ENCODE data around the gene RAET1G.
A peak's percentile ranks its signal among the peaks of the same experiment; 100 is the strongest.
"Not testable (repeated sequence)": the region's sequence is repeated elsewhere in the genome, so short reads cannot be mapped to it uniquely, and the experiment has no call there.

RAET1G gene

DNA sequence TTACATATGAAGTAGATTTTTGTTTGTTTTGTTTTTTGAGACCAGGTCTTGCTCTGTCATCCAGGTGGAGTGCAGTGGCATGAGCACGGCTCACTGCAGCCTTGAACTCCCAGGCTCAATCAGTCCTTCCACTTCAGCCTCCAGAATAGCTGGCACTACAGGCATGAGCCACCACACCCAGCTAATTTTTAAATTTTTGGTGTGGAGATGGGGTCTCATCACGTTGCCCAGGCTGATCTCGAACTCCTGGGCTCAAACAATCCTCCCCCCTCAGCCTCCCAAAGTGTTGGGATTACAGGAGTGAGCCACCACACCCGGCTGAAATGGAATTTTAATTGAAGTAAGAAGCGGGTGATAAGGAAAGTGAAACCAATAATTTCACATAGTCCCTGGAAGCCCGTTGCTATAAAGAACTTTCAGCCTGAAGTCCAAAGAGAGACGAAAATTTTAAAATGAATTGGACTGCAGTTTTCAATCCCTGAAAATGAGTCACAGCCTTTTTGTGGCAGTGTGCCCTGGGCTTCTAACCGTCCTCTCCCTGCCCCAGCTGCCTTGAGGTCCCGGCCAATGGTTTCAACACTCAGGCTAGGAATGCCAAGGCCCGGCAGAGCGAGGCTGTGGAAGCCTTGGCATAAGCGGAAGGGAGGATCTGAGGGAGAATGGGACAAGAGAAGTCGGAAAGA lies 25.8 kb downstream of the RAET1G start:
- DNase-seq (ENCODE audit: low read depth) = no peak

DNA sequence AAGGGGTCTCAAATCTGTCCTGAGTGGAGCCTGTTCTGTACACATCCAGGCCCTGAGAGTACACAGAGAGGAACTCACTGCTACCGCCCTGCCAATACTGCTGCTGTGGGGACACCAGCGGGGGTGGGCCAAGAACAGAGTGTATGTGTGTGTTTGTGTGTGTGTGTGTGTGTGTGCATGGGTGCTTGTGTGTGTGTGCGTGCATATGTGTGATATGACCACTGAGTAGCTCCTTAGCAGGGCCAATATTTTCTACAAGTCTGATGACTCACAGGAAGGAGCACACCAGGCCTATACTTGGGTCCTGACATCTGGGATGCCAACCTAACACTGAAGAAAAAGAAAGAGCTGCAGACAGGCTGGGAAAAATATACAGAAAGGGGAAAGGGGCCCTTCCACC lies 26.4 kb downstream of the RAET1G start:
- no peak for DNase-seq (ENCODE audit: low read depth)

DNA sequence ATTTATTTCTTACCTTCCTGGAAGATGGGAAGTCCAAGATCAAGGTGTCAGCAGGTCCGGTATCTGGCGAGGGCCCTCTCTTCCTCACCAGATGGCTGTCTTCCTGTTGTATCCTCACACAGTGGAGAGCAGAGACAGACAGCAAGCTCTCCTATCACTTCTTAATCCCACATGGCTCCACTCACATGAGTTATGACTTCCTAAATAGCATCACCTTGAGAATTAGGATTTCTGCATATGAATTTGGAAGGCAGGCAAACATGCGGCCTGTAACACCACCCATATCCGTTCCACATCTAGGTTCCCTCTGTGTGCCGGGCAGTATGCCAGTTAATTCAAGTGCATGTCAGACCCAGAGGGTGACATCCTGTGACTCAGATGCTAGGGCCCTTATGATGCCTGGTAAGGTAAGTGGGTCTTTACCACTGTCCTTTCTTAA lies 27.1 kb downstream of the RAET1G start:
- peak; percentile 12 for DNase-seq (ENCODE audit: low read depth)

DNA sequence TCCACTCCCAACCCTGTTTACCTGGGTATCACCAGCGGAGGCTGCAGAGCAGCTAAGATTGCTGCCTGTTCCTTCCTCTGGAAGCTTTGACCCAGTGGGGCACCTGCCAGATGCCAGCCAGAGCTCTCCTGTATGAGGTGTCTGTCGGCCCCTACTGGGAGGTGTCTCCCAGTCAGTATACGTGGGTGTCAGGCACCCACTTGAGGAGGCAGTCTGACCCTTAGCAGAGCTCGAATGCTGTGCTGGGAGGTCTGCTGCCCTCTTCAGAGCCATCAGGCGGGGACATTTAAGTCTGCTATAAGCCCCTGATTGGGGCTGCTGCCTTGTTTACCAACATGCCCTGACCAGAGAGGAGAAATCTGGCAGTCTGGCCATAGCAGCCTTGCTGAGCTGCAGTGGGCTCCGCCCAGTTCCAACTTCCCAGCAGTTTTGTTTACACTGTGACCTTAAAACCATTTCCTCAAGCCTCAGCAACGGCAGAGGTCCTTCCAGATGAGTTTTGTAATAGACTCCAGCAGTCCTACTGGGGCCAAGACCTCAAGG lies 27.8 kb downstream of the RAET1G start:
- DNase-seq (ENCODE audit: low read depth) = no peak

GRCh38 chr6:149891864-149892263 lies 31.1 kb downstream of the RAET1G start:
- not testable (repeated sequence) for DNase-seq (ENCODE audit: low read depth)

GRCh38 chr6:149891259-149891658 lies 31.7 kb downstream of the RAET1G start:
- DNase-seq (ENCODE audit: low read depth) = no peak

DNA sequence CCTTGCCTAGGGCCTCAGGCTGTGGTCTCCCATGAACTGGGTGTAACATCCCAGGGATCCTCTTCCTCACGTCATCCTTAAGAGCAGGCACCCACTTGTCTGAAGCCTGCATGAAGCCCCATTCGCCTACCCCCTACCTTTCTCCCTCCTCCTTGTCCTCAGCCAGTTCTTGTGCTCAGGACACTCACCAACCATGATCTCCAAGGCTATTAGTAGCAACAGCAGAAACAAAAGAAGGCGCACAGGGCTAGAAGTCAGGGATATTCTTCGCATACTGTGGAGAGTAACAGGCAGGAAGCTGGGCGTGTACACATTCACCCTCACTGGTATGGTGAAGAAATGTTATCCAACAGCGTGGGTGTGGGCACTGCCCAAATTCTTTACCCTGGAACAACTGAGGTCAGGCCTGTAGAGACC lies 32.3 kb downstream of the RAET1G start:
- no peak for DNase-seq (ENCODE audit: low read depth)

DNA sequence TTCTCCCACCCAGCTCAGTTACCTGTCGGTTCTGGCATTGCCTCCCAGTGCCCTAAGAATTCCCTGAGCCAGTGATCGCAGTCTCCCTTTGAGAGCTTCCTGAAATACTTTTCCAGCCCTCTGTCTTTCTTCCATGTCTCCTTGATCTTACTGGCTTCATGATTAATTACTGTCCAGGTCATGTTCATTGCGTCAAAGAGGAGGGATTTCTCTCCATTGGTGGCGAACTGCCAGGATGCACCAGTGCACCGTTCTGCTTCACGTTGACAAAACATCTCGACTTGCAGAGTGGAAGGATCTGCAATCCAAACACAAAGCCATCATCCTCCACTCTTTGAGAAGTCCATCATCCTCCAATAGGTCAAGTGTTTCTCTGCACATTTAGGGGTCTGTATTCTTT lies 33.6 kb downstream of the RAET1G start:
- no peak for DNase-seq (ENCODE audit: low read depth)

DNA sequence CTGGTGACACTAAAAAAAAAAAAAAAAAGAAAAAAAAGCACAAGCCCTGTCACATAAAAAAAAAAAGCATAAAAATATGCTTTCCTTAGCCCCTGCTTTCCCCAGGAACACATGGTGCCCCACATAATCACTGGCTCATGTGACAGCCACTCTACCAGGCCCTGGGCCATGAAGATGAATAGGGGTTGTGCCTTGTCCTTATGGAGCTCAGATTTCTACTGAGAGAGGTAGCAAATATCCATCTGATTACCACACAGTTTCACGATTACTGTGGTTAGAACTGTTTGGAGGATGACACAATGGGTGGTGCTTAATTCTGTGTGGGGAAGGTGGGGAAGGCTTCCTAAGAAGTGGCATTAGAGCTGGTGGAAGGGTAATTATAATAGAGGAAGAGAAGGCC lies 34.3 kb downstream of the RAET1G start:
- no peak for DNase-seq (ENCODE audit: low read depth)

DNA sequence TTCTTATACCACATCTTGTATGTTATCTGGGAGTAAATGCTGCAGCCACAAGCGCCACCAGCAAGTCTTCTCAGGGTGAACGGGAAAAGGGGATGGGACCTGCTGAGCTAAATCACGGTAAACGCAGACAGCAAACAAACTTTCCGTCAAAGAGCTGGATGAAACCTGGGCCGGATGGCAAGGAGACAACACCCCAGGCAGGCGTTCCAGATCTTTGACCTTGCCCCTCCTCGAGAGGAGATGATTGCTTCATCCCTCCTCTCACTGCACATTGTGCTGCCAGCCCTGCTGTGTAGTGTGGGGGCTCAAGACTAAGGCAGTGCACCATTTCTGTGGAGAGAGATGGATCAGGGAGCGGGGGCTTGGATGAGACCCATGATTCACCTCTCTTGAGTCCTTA lies 34.8 kb downstream of the RAET1G start:
- no peak for DNase-seq (ENCODE audit: low read depth)

DNA sequence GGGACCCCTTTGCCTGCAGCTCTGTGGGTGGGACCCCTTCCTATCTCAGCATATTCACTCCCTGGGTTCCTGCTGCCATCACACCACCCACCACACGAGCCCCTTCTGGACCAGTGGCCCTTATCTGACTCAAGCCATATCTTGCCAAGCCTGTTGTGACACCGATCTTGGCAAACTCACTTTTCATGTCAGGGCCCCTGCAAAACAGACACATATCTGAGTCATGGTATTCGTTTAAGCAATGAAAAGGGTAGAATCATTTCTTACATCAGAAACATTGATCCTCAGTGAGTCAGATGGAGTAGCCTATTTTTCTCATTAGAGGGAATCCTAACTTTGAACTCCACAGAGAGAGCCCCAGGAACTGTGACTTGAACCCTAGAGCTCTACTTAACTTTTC lies 35.6 kb downstream of the RAET1G start:
- DNase-seq (ENCODE audit: low read depth) = no peak

- no peak for DNase-seq (ENCODE audit: low read depth)
Measured at GRCh38 chr6:149885888-149886287, 37.0 kb downstream of the RAET1G start.

DNA sequence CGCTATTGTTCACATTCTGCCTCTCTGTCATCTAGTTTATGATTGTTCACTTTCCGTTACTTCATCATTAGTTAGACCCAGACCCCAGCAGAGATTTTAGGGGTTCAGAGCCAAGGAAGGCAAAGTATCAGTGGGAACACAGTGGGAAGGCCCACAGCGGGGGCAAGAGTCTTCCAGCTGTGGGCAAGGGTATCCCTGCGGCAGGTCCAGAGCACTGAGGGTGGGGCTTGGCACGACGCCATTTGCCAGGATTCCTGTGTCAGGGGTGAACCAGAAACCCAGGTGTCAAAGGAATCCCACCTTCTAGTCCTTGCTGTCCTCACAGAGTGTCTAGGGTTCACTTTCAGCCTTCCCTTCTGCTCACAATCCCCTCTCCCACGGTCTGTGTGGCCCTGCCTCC lies 38.3 kb downstream of the RAET1G start:
- no peak for DNase-seq (ENCODE audit: low read depth)

DNA sequence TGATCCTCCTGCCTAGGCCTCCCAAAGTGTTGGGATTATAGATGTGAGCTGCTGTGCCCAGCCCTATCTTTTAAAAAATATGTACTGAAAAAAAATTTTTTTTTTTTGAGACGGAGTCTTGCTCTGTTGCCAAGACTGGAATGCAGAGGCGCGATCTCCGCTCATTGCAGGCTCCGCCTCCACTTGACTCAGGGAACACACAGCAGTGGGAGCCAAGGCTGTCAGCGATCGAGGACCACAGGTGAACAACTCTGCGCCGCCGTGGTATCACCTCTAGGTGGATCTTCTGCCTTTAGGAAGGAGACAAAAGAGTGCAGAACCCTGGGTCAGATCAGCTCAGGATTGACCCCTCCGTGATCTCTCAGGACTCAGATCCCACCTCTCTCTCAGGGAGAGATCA lies 38.7 kb downstream of the RAET1G start:
- DNase-seq (ENCODE audit: low read depth) = no peak

DNA sequence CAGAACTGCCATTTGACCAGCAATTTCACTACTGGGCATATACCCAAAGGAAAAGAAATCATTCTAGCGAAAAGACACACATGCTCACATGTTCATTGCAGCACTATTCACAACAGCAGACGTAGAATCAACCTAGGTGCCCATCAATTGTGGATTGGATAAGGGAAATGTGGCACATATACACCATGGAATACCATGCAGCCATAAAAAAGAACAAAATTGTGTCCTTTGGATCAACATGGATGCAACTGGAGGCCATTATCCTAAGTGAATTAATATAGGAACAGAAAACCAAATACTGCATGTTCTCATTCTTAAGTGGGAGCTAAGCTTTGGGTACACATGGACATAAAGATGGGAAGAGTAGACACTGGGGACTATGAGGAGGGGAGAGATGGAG lies 41.1 kb downstream of the RAET1G start:
- DNase-seq (ENCODE audit: low read depth) = no peak

- DNase-seq (ENCODE audit: low read depth) = no peak
Measured at GRCh38 chr6:149881066-149881766, 41.7 kb downstream of the RAET1G start.

- no peak for DNase-seq (ENCODE audit: low read depth)
Measured at GRCh38 chr6:149877659-149878058, 45.3 kb downstream of the RAET1G start.

- no peak for DNase-seq (ENCODE audit: low read depth)
Measured at GRCh38 chr6:149876241-149876933, 46.5 kb downstream of the RAET1G start.

GRCh38 chr6:149872233-149872632 lies 50.7 kb downstream of the RAET1G start:
- no peak for DNase-seq (ENCODE audit: low read depth)

DNA sequence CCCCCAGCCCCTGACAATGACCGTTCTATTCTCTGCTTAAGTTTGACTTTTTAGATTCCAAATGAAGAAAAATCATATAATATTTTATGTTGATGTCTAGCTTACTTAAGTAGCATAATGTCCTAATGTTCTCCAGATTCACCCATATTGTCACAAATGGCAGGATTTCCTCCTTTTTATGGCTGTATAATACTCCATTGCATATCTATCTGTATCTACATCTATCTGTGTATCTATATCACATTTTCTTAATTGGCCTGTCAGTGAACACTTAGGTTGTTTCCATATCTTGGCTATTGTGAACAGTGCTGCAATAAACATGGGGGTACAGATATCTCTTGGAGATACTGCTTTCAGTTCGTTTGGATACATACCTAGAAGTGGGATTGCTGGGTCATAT lies 51.7 kb downstream of the RAET1G start:
- DNase-seq (ENCODE audit: low read depth) = no peak

DNA sequence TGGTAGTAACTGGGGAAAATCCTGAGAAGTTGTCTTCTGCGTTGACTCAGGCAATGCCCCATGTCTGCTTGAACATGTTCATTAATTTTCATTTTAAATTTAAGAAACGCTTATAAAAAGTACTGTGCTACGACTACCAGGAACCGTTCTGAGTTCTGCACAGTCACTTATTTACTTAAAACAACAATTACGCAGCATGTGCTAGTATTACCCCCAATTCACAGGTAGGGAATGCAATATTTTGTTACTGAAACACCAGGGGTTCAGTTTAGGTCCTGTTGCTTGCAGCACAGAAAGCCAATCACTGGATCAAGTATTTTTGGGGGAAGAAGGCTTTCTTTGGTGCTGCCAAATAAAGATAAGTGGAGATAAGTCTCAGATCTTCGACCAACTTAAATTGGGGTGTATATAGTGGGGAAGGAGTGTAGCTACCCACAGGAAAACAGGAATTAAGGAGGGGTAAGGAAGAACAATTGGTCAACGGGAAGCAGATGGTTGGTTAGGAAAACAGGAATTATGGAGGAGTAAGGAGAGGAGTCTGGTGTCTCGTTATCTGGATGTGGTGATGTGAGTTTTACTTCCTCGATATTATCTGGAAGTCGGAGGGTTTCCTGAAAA lies 53.5 kb downstream of the RAET1G start:
- no peak for DNase-seq (ENCODE audit: low read depth)

- no peak for DNase-seq (ENCODE audit: low read depth)
Measured at GRCh38 chr6:149867876-149868640, 54.9 kb downstream of the RAET1G start.
